BJ (cell line): Measurements from ENCODE around the gene TPMT. TPM values are rescaled to one million over a fixed set of nuclear protein-coding genes. Genes with fewer than 3 reads are reported as not detected.

ENCODE experiments used
- CTCF ChIA-PET: fragments of 350-600 bp; formaldehyde crosslinking; extraction: SDS; loops from one replicate; lab custom pipeline; 2021; ENCODE audit warnings: antibody characterized with exemption, inconsistent platforms; lab: Yijun Ruan, JAX
- POLR2A ChIA-PET: fragments of 300-600 bp; sonication (Branson Sonifier 250); formaldehyde crosslinking; extraction: SDS; loops from one replicate; lab custom pipeline; 2021; ENCODE audit warnings: antibody characterized with exemption; lab: Charles Lee
- DNase-seq: peaks from one replicate; pipeline ENCODE4 v3.0.0-alpha.2; 2011; ENCODE audit warnings: low read depth
- H3K27me3 ChIP-seq: 2 replicates; pipeline ENCODE4 v1.6.0; 2011; ENCODE audit warnings: low read length; ENCODE audit not compliant: control insufficient read depth, insufficient read depth
- H3K36me3 ChIP-seq: 2 replicates; pipeline ENCODE4 v1.5.1; 2011; ENCODE audit warnings: low read length; ENCODE audit not compliant: control insufficient read depth, insufficient read depth
- H3K4me3 ChIP-seq: 2 replicates; pipeline ENCODE4 v1.5.1; 2011; ENCODE audit warnings: low read depth, mild to moderate bottlenecking, control low read depth, low read length
- polyA plus RNA-seq: library from polyadenylated mRNA; depleted of rRNA; stranded (reverse); fragments of >200 nt; gene quantifications from 2 replicates; pipeline ENCODE4 v1.2.3, GENCODE V29; 2011
- TF ChIP-seq, protein P1 (sequence below): IDR thresholded peaks from 2 replicates; pipeline ENCODE4 v1.5.1; 2011; ENCODE audit warnings: low read depth, mild to moderate bottlenecking, control low read depth, inconsistent platforms, low read length, moderate library complexity; ENCODE audit not compliant: insufficient read depth

The TPMT gene
- polyA plus RNA-seq, 1 experiment = 10.9 TPM

DNA sequence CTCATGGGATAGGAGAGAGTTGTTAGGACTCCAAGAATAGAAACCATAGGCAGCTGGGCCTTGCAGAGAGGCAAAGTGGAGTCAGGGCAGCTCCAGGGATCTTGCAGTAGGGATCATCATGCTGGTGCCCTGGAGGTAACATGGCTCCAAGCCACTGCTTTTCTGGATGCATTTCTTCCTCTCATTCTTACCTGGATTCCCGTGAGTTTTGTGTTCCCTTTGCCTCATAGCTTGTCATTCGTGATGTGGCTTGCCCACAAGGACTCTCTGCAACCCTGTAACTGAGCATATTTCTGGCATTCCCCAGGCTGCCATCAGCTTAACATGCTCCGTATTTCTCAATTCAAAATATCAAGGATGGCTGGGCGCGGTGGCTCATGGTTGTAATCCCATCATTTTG is 37.7 kb downstream of the TPMT start:
- Histone ChIP-seq H3K27me3 (no peaks in the 10 kb centered on the region), H3K4me3 (no peak overlapping the region), H3K36me3 (no peaks in the 10 kb centered on the region)
- POLR2A ChIA-PET = no interaction called here
- TF ChIP-seq, protein P1, sequence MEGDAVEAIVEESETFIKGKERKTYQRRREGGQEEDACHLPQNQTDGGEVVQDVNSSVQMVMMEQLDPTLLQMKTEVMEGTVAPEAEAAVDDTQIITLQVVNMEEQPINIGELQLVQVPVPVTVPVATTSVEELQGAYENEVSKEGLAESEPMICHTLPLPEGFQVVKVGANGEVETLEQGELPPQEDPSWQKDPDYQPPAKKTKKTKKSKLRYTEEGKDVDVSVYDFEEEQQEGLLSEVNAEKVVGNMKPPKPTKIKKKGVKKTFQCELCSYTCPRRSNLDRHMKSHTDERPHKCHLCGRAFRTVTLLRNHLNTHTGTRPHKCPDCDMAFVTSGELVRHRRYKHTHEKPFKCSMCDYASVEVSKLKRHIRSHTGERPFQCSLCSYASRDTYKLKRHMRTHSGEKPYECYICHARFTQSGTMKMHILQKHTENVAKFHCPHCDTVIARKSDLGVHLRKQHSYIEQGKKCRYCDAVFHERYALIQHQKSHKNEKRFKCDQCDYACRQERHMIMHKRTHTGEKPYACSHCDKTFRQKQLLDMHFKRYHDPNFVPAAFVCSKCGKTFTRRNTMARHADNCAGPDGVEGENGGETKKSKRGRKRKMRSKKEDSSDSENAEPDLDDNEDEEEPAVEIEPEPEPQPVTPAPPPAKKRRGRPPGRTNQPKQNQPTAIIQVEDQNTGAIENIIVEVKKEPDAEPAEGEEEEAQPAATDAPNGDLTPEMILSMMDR = no peak
- DNase-seq = no peak
- CTCF ChIA-PET = interaction anchor here (2.4 kb wide), 1 partner anchor 9 kb away, joined by 7 read pairs; no protein-coding TSS in a partner anchor

DNA sequence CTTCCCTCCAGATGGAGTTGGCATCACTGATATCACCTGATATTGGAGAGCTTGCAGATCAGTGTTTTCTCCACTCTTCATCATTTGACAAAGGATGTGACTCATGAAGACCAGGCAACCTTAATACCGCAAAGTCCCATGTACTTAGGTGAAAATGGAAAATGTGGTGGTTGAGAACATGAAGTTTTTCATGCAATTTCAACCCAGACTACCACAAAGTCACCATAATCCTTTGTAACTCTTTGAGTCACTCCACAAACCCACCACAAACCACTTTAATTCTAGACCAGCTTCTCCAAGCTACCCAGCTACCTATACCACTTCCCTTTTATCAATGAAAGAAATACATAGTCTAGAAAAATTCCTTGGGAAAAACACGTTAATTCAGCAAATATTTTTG is 39.5 kb downstream of the TPMT start:
- H3K4me3 ChIP-seq = no peak overlapping the region
- TF ChIP-seq, protein P1 = no peak
- CTCF ChIA-PET = no interaction called here
- POLR2A ChIA-PET = interaction anchor here (0.6 kb wide), 1 partner anchor 149 kb away, joined by 3 read pairs; no protein-coding TSS in a partner anchor
- no peak for DNase-seq
- no peaks in the 10 kb centered on the region for H3K27me3 ChIP-seq
- H3K36me3 ChIP-seq = no peaks in the 10 kb centered on the region

DNA sequence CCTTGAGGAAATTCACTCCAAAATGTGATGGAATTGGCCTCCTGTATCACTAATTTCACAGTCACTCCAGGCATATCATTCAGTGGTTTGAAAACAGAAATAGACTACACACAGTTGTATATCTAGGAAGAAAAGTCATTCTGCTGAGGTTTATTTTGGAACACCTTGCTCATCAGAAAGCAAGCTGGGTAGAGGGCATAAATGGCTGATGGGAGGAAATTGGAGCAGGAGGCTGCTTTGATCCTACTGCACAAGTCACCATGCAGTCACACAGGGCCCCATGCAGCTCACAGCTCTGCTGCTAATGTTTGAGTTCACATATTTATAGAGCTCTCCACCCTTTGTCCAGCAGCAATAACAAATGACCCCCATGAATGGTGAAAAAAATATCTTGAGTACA is 44.7 kb downstream of the TPMT start:
- Histone ChIP-seq H3K4me3 (no peak overlapping the region), H3K27me3 (no peaks in the 10 kb centered on the region), H3K36me3 (no peaks in the 10 kb centered on the region)
- CTCF ChIA-PET = no interaction called here
- TF ChIP-seq, protein P1 = no peak
- POLR2A ChIA-PET = no interaction called here
- DNase-seq = no peak

DNA sequence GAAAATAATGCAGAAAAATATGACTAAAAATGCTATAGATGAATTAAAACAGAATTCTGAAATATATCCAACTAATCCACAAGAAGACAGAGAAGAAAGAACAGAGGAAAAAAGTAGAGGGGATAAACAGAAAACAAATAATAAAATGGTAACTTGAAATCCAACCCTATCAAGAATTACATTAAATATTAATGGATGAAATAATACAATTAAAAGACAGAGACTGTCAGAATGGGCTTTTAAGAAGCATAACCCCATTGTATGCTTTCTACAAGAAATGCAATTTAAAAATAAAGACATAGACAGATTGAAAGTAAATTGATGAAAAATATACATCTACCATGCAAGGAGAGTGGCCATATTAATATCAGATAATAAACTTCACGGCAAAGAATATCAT is 47.8 kb downstream of the TPMT start:
- TF ChIP-seq, protein P1 = no peak
- H3K4me3 ChIP-seq = no peak overlapping the region
- H3K36me3 ChIP-seq = no peaks in the 10 kb centered on the region
- DNase-seq = no peak
- ChIA-PET POLR2A (no interaction called here), CTCF (no interaction called here)
- H3K27me3 ChIP-seq = no peaks in the 10 kb centered on the region

DNA sequence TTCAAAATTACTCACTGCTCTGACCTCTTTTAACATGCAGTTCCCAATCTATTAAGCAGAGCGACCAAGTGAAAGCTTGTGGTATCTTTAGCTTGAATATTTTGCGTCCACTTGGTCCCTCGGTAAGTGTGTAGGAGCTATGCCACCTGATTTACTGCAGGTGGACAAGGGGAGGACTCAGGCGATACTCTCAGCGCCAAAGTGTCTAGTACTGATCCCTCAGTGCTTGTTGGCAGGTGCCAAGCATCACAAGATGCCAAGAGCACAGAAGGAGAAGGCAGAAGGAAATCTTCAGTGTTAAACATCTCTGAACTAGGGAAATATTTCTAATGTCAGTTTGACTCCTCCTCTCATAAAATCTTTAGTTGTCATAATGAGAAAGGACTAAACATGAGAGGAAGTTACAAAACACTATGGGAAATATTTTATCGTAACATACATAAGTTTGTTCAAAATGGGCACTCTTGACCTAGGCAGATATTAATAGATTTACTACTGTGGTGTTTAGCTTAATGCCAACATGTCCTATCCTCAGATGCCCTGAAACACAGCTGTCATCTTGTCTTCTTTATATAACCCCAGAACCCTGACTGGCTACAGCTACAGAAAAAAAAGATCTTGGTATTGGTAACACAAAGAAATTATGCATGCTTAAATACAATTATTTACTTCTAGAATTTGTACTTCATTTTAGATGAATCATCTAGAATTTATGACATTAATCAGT is 51.9 kb downstream of the TPMT start:
- TF ChIP-seq, protein P1 = no peak
- no peaks in the 10 kb centered on the region for H3K27me3 ChIP-seq
- no peaks in the 10 kb centered on the region for H3K36me3 ChIP-seq
- POLR2A ChIA-PET = no interaction called here
- CTCF ChIA-PET = interaction anchor here (1.0 to 1.7 kb wide), 3 partner anchors 8 to 285 kb away, joined by 3 to 4 read pairs (median 3); no protein-coding TSS in a partner anchor
- H3K4me3 ChIP-seq = no peak overlapping the region
- DNase-seq = no peak
